Choroid plexus epithelial cell (primary cell): ENCODE results near the gene LSM3.

Experiments
- DNase-seq: peaks from one replicate; pipeline ENCODE4 v3.0.0-alpha.2; 2010; ENCODE audit warnings: low read depth
- H3K4me3 ChIP-seq: 2 replicates; pipeline ENCODE4 v1.5.1; 2011; ENCODE audit warnings: low read depth, mild to moderate bottlenecking, control low read depth, low read length, moderate library complexity
- CTCF ChIP-seq: conservative IDR thresholded peaks from 2 replicates; pipeline ENCODE4 v1.5.1; 2011; ENCODE audit warnings: low read depth, mild to moderate bottlenecking, control low read depth, inconsistent platforms, low read length, moderate library complexity

The LSM3 gene

GRCh38 chr3:14218355-14218754 lies 39.7 kb downstream of the LSM3 start:
- H3K4me3 ChIP-seq = no peak overlapping the region
- TF ChIP-seq CTCF = no peak
- DNase-seq = no peak

- TF ChIP-seq CTCF = no peak
- DNase-seq = no peak
These were observed 42.3 kb downstream of the LSM3 start for GRCh38 chr3:14220933-14221332.

GRCh38 chr3:14221902-14222301 lies 43.3 kb downstream of the LSM3 start:
- no peak for DNase-seq
- no peak overlapping the region for H3K4me3 ChIP-seq
- TF ChIP-seq CTCF = no peak

More at GRCh38 chr3:14220933-14221332, 42.3 kb downstream of the LSM3 start:
- H3K4me3 ChIP-seq = no peak overlapping the region

GRCh38 chr3:14222457-14222856 lies 43.8 kb downstream of the LSM3 start:
- H3K4me3 ChIP-seq = no peak overlapping the region
- TF ChIP-seq CTCF = no peak
- no peak for DNase-seq

- peak; percentile 28 for TF ChIP-seq CTCF
- peak; percentile 69 for DNase-seq
- no peak overlapping the region for H3K4me3 ChIP-seq
These were observed 44.4 kb downstream of the LSM3 start for GRCh38 chr3:14222900-14223594.

GRCh38 chr3:14223595-14223994 lies 45.0 kb downstream of the LSM3 start:
- H3K4me3 ChIP-seq = no peak overlapping the region
- no peak for TF ChIP-seq CTCF
- no peak for DNase-seq

- no peak for TF ChIP-seq CTCF
- DNase-seq = peak; percentile 46
- no peak overlapping the region for H3K4me3 ChIP-seq
These were observed 46.3 kb downstream of the LSM3 start for GRCh38 chr3:14224895-14225294.
